GM23248 (cell line): ENCODE measurements around the gene FAM117A.

Source experiments
- EZH2 ChIP-seq: fragments of 200-600 bp; sonication (generic); IDR thresholded peaks from 2 replicates; pipeline ENCODE4 v1.6.1; 2018; ENCODE audit warnings: antibody characterized with exemption, mild to moderate bottlenecking; ENCODE audit not compliant: insufficient read depth, poor library complexity, severe bottlenecking
- EZH2phosphoT487 ChIP-seq: fragments of 200-600 bp; sonication (generic); IDR thresholded peaks from 2 replicates; pipeline ENCODE4 v1.6.1; 2018; ENCODE audit warnings: antibody characterized with exemption, moderate library complexity, mild to moderate bottlenecking, low read depth; ENCODE audit not compliant: insufficient read depth

- TF ChIP-seq EZH2 = no peak
- no peak for TF ChIP-seq EZH2phosphoT487
Observed at GRCh38 chr17:49705254-49705653, 58.7 kb downstream of the FAM117A start.
